ENCODE data around the gene EMC10. TPM values are rescaled to one million over a fixed set of nuclear protein-coding genes. Genes with fewer than 3 reads are reported as not detected.

Gene EMC10
- total RNA-seq, 2 experiments from 2014 or later, result 80.0 to 80.3 TPM

DNA sequence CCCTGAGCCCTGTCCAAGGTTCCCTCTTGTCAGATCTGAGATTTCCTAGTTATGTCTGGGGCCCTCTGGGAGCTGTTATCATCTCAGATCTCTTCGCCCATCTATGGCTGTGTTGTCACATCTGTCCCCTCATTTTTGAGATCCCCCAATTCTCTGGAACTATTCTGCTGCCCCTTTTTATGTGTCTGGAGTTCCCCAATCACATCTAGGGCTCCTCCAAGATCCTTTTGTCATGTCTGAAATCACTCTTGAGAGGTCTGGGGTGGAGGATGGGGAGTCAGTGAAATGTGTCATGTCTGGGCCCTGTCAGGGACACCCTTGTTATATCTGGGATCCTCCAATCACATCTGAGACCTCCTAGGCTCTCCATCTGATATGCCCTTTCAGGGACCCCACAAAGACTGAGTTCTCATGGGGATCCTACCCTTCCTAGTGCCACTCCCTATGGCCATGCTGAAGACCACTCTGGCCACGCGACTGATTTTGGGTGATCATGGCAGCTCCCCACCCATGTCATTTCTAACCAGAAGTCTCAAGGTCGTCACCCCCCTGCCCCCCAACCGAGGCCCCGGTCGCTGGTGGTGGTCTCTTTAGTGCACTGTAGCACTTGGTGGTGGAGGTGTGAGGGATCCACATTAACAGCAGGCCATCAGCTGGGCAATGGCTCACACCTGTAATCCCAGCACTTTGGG is 47.4 kb upstream of the EMC10 start:
- CTCF ChIA-PET, result no interaction called here
- H3K9me3 Mint-ChIP-seq, result no peaks in the 10 kb centered on the region
- H3K27ac Mint-ChIP-seq, result peak overlapping the region; percentile 35
- Histone ChIP-seq H3K4me1 (ENCODE audit: insufficient read depth, low read length) (peaks cover 28% of the 10 kb centered on the region), H3K9me3 (ENCODE audit: control insufficient read depth in 1 of 2, insufficient read depth in 1 of 2, low read length in 2 of 2) (peaks cover 0 to 4% of the 10 kb centered on the region in 2 experiments), H3K36me3 (ENCODE audit: insufficient read depth, low read length) (no peaks in the 10 kb centered on the region), H3K4me3 (ENCODE audit: low read length) (no peak overlapping the region), H3K27me3 (ENCODE audit: control insufficient read depth in 1 of 2, insufficient read depth in 2 of 2, low read length in 2 of 2) (peaks cover 6 to 17% of the 10 kb centered on the region in 2 experiments), H3K27ac (ENCODE audit: low read depth in 1 of 2, low read length in 2 of 2) (no peak overlapping the region)
- intact Hi-C loops (cut with DNase I, micrococcal nuclease), result no loop called here
- TF ChIP-seq, protein P1, sequence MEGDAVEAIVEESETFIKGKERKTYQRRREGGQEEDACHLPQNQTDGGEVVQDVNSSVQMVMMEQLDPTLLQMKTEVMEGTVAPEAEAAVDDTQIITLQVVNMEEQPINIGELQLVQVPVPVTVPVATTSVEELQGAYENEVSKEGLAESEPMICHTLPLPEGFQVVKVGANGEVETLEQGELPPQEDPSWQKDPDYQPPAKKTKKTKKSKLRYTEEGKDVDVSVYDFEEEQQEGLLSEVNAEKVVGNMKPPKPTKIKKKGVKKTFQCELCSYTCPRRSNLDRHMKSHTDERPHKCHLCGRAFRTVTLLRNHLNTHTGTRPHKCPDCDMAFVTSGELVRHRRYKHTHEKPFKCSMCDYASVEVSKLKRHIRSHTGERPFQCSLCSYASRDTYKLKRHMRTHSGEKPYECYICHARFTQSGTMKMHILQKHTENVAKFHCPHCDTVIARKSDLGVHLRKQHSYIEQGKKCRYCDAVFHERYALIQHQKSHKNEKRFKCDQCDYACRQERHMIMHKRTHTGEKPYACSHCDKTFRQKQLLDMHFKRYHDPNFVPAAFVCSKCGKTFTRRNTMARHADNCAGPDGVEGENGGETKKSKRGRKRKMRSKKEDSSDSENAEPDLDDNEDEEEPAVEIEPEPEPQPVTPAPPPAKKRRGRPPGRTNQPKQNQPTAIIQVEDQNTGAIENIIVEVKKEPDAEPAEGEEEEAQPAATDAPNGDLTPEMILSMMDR (IDR thresholded peaks at IDR 0.05), result no peak
- DNase-seq (peak in 1 of 14 experiments; percentile 12), ATAC-seq (ENCODE audit: poor library complexity) (no peak)
- H3K4me3 Mint-ChIP-seq, result peak overlapping the region; percentile 66
- no peaks in the 10 kb centered on the region for H3K36me3 Mint-ChIP-seq (ENCODE audit: low read depth)
- peaks cover 19% of the 10 kb centered on the region for H3K4me1 Mint-ChIP-seq (ENCODE audit: low read depth)
- POLR2A ChIA-PET, result no interaction called here
- H3K27me3 Mint-ChIP-seq, result peaks cover 26% of the 10 kb centered on the region

DNA sequence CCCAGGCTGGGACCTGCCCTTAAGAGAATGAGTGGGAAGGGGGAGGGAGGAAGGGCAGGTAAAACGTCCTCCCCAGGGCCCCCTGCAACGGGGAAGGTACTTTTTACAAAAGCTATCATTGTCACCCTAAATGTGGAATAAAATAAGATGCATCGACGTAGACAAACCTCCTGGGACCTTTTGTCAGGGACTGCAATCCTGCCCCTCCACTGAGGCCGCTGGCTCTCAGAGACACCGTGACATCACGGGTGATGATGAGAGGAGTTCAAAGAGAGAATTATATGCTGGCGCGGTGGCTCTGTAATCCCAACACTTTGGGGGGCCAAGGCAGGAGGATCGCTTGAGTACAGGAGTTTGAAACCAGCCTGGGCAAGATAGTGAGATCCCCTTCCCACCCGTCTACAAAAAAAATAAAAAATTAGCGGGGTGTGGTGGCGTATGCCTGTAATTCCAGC is 45.4 kb upstream of the EMC10 start:
- TF ChIP-seq, protein P1 (IDR thresholded peaks at IDR 0.05), result no peak
- peaks cover 19% of the 10 kb centered on the region for H3K4me1 Mint-ChIP-seq (ENCODE audit: low read depth)
- POLR2A ChIA-PET, result interaction anchor here (1.0 to 1.4 kb wide), 3 partner anchors 55 to 81 kb away, joined by 3 to 4 read pairs (median 3); partner anchors contain the start of genes JOSD2 and NR1H2
- no peaks in the 10 kb centered on the region for H3K9me3 Mint-ChIP-seq
- ATAC-seq (ENCODE audit: poor library complexity) (no peak), DNase-seq (no peak)
- H3K4me3 Mint-ChIP-seq, result peak overlapping the region; percentile 92
- H3K4me3 ChIP-seq (ENCODE audit: low read length), result peak overlapping the region; percentile 68
- no peaks in the 10 kb centered on the region for H3K36me3 ChIP-seq (ENCODE audit: insufficient read depth, low read length)
- peaks cover 28% of the 10 kb centered on the region for H3K4me1 ChIP-seq (ENCODE audit: insufficient read depth, low read length)
- peak overlapping the region in 1 of 2 donors; percentile 37 for H3K27ac ChIP-seq (ENCODE audit: low read depth in 1 of 2, low read length in 2 of 2)
- H3K27me3 Mint-ChIP-seq, result peaks cover 28% of the 10 kb centered on the region
- H3K27ac Mint-ChIP-seq, result peak overlapping the region; percentile 76
- H3K27me3 ChIP-seq (ENCODE audit: control insufficient read depth in 1 of 2, insufficient read depth in 2 of 2, low read length in 2 of 2), result peaks cover 6 to 19% of the 10 kb centered on the region in 2 experiments
- intact Hi-C loops (cut with DNase I, micrococcal nuclease), result loop anchor here in 1 of 2 experiments (2.0 to 5.0 kb wide), 3 partner anchors 46 to 371 kb away; partner anchors contain the start of genes ASPDH, JOSD2 and POLD1
- CTCF ChIA-PET, result no interaction called here
- H3K9me3 ChIP-seq (ENCODE audit: control insufficient read depth in 1 of 2, insufficient read depth in 1 of 2, low read length in 2 of 2), result peaks cover 0 to 4% of the 10 kb centered on the region in 2 experiments
- no peaks in the 10 kb centered on the region for H3K36me3 Mint-ChIP-seq (ENCODE audit: low read depth)

DNA sequence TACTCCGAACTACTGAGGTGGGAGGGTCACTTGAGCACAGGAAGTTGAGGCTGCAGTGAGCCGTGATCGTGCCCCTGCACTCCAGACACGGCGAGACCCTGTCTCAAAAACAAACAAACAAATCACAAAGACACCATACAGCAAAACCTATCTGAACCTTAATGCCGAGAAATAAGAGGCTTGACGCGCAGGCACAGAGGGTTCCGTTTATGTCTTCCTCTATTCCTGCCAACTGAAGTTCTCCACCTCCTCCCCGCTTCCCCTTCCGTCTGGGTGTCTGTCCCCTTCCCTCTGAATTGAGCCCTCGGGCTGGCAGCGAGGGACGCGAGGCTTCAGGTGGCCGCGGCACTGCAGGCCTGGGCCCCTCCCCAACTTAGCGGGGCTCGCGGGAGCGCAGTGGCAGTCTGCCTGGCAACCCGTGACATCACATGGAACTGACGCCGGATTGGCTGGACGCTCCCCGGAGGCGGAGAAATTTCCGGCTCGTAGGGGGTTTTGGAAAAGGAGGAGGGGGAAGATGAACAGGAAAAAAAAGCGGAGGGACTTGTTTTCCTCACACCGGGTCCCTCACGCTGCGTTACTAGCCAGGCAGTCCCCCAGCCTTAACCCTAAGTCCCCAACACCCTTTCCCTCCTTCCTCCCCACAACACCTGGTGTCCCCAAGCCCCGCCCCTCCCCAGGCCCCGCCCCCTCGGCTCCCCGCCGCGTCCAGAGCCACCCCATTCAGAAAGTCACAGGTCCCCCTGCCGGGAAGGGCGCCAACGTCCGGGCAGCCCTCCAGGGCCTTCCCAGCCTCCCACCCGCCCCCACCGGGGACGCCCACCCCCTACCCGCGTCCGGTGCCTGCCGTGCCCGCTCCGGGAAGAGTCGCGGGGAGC is 44.7 kb upstream of the EMC10 start:
- Histone ChIP-seq H3K27me3 (ENCODE audit: control insufficient read depth in 1 of 2, insufficient read depth in 2 of 2, low read length in 2 of 2) (peaks cover 6 to 19% of the 10 kb centered on the region in 2 experiments), H3K36me3 (ENCODE audit: insufficient read depth, low read length) (no peaks in the 10 kb centered on the region), H3K27ac (ENCODE audit: low read depth in 1 of 2, low read length in 2 of 2) (peak overlapping the region; percentile 37 to 58), H3K4me1 (ENCODE audit: insufficient read depth, low read length) (peaks cover 28% of the 10 kb centered on the region), H3K9me3 (ENCODE audit: control insufficient read depth in 1 of 2, insufficient read depth in 1 of 2, low read length in 2 of 2) (peaks cover 0 to 4% of the 10 kb centered on the region in 2 experiments), H3K4me3 (ENCODE audit: low read length) (peak overlapping the region; percentile 68)
- peak; percentile 90 for ATAC-seq (ENCODE audit: poor library complexity)
- peaks cover 28% of the 10 kb centered on the region for H3K27me3 Mint-ChIP-seq
- no peaks in the 10 kb centered on the region for H3K36me3 Mint-ChIP-seq (ENCODE audit: low read depth)
- peaks cover 19% of the 10 kb centered on the region for H3K4me1 Mint-ChIP-seq (ENCODE audit: low read depth)
- TF ChIP-seq, protein P1 (IDR thresholded peaks at IDR 0.05), result no peak
- peak overlapping the region; percentile 76 for H3K27ac Mint-ChIP-seq
- peak overlapping the region; percentile 92 for H3K4me3 Mint-ChIP-seq
- POLR2A ChIA-PET, result interaction anchor here (1.0 to 1.3 kb wide), 2 partner anchors 55 to 74 kb away, joined by 3 read pairs; partner anchors contain the start of gene NR1H2
- intact Hi-C loops (cut with DNase I, micrococcal nuclease), result loop anchor here in 1 of 2 experiments (2.0 to 5.0 kb wide), 4 partner anchors 45 to 371 kb away; partner anchors contain the start of genes ASPDH, EMC10, GARIN5A and JOSD2
- no peaks in the 10 kb centered on the region for H3K9me3 Mint-ChIP-seq
- CTCF ChIA-PET, result no interaction called here
- peak; percentile 78 to 94 (median 86) for DNase-seq
